Measurements from ENCODE around the gene STK32B. TPM values are rescaled to one million over a fixed set of nuclear protein-coding genes. Genes with fewer than 3 reads are reported as not detected.

The STK32B gene
- polyA plus RNA-seq, 2 of the 4 experiments (the other 2 are of a cell fraction), result 7.6 to 12.1 TPM

- ATAC-seq (no peak), FAIRE-seq (no peak), DNase-seq (ENCODE audit: low read depth in 1 of 2, low spot score in 1 of 2) (no peak)
- H3K4me3 ChIP-seq, result no peak overlapping the region
- no peak overlapping the region for H3K27ac ChIP-seq
- no peak overlapping the region for H3K4me2 ChIP-seq
- no peaks in the 10 kb centered on the region for H3K9me3 ChIP-seq
- no peak for TF ChIP-seq ZFP36 (IDR thresholded peaks at IDR 0.05; ENCODE audit: borderline replicate concordance, partially characterized antibody)
- TF ChIP-seq CEBPB (IDR thresholded peaks at IDR 0.05), result no peak
- TF ChIP-seq HOXB13 (CRISPR knock-in tag; IDR thresholded peaks at IDR 0.05; ENCODE audit: low read depth), result no peak
- TF ChIP-seq RFX5 (IDR thresholded peaks at IDR 0.05), result no peak
- TF ChIP-seq EHF (CRISPR knock-in tag; IDR thresholded peaks at IDR 0.05), result no peak
- H3K4me1 ChIP-seq, result no peaks in the 10 kb centered on the region
- POLR2A ChIA-PET, result no interaction called here
- CTCF ChIA-PET, result no interaction called here
- WGBS (ENCODE audit: missing lambda C conversion rate), result 85% methylated on average over 6 of the region's 8 CpGs
These were observed 344.5 kb downstream of the STK32B start for GRCh38 chr4:5395781-5396180.

GRCh38 chr4:5398056-5398455 is 346.8 kb downstream of the STK32B start:
- WGBS (ENCODE audit: missing lambda C conversion rate), result 77% methylated on average over 3 of the region's 3 CpGs
- Histone ChIP-seq H3K27ac (no peak overlapping the region), H3K4me3 (no peak overlapping the region), H3K4me2 (no peak overlapping the region), H3K9me3 (no peaks in the 10 kb centered on the region; the same call in 1 of the 3 replicates), H3K4me1 (no peaks in the 10 kb centered on the region)
- FAIRE-seq, result no peak
- CTCF ChIA-PET, result interaction anchor here (0.8 to 1.1 kb wide), 3 partner anchors 12 to 393 kb away, joined by 3 read pairs; no protein-coding TSS in a partner anchor
- no peak for DNase-seq (ENCODE audit: low read depth in 1 of 2, low spot score in 1 of 2)
- POLR2A ChIA-PET, result no interaction called here
- no peak for ATAC-seq
- no peak for TF ChIP-seq CHD2 (IDR thresholded peaks at IDR 0.05; ENCODE audit: low read length, partially characterized antibody)
- no peak for TF ChIP-seq USF2 (IDR thresholded peaks at IDR 0.05)
- TF ChIP-seq RCOR1 (IDR thresholded peaks at IDR 0.05; ENCODE audit: low read depth, low read length), result no peak
- no peak for TF ChIP-seq FOSL2 (IDR thresholded peaks at IDR 0.05)
- no peak for TF ChIP-seq FOSL2 (CRISPR knock-in tag; IDR thresholded peaks at IDR 0.05)
- TF ChIP-seq FOSB (CRISPR knock-in tag; IDR thresholded peaks at IDR 0.05), result no peak
- TF ChIP-seq ZNF302 (CRISPR knock-in tag; IDR thresholded peaks at IDR 0.05), result no peak
- no peak for TF ChIP-seq POLR2AphosphoS2 (conservative IDR thresholded peaks at IDR 0.05; ENCODE audit: low read length)
- no peak for TF ChIP-seq TP53 (CRISPR knock-in tag; IDR thresholded peaks at IDR 0.05)
- TF ChIP-seq ELK1 (IDR thresholded peaks at IDR 0.05; ENCODE audit: low read depth, low read length), result no peak

GRCh38 chr4:5399124-5399523 is 347.8 kb downstream of the STK32B start:
- WGBS (ENCODE audit: missing lambda C conversion rate), result 81% methylated on average over 3 of the region's 4 CpGs
- DNase-seq (ENCODE audit: low read depth in 1 of 2, low spot score in 1 of 2), result no peak
- ChIA-PET POLR2A (no interaction called here), CTCF (interaction anchor here (0.6 to 1.8 kb wide), 15 partner anchors 8 to 598 kb away, joined by 3 to 8 read pairs (median 4); partner anchors contain the start of gene EVC2)
- FAIRE-seq, result no peak
- H3K9me3 ChIP-seq, result no peaks in the 10 kb centered on the region; the same call in 1 of the 3 replicates
- H3K27ac ChIP-seq, result no peak overlapping the region
- no peaks in the 10 kb centered on the region for H3K4me1 ChIP-seq
- H3K4me2 ChIP-seq, result no peak overlapping the region
- no peak for ATAC-seq
- no peak for TF ChIP-seq CHD4 (IDR thresholded peaks at IDR 0.05; ENCODE audit: borderline replicate concordance)
- TF ChIP-seq MAFK (IDR thresholded peaks at IDR 0.05; ENCODE audit: partially characterized antibody), result no peak
- TF ChIP-seq BCL3 (IDR thresholded peaks at IDR 0.05), result no peak
- no peak for TF ChIP-seq USF2 (IDR thresholded peaks at IDR 0.05)
- no peak for TF ChIP-seq SREBF2 (IDR thresholded peaks at IDR 0.05)
- no peak for TF ChIP-seq POLR2AphosphoS2 (conservative IDR thresholded peaks at IDR 0.05; ENCODE audit: low read length)
- TF ChIP-seq MYC (IDR thresholded peaks at IDR 0.05; ENCODE audit: borderline replicate concordance, low read length), result no peak
- no peak for TF ChIP-seq CHD2 (IDR thresholded peaks at IDR 0.05; ENCODE audit: low read length, partially characterized antibody)
- no peak for TF ChIP-seq E2F6 (IDR thresholded peaks at IDR 0.05; ENCODE audit: borderline replicate concordance, low read depth)
- TF ChIP-seq EP300 (IDR thresholded peaks at IDR 0.05), result no peak
- TF ChIP-seq CTCF (IDR thresholded peaks at IDR 0.05), result no peak
- no peak for TF ChIP-seq NPAS2 (CRISPR knock-in tag; IDR thresholded peaks at IDR 0.05; ENCODE audit: borderline replicate concordance)
- TF ChIP-seq BHLHE40 (IDR thresholded peaks at IDR 0.05; ENCODE audit: low read depth, low read length), result no peak
- no peak for TF ChIP-seq JUN (IDR thresholded peaks at IDR 0.05)
- TF ChIP-seq TFCP2L1 (CRISPR knock-in tag; IDR thresholded peaks at IDR 0.05), result no peak
- no peak overlapping the region for H3K4me3 ChIP-seq

All from A549 (cell line).